Neural cell (in vitro differentiated cells): ENCODE measurements around the gene MCUR1. TPM values are rescaled to one million over a fixed set of nuclear protein-coding genes. Genes with fewer than 3 reads are reported as not detected.

Experiments
- H2AFZ ChIP-seq: fragments of 200-600, 300-800 bp; sonication (generic), shearing (Covaris generic); 2 replicates; pipeline ENCODE4 v1.6.0; 2014; ENCODE audit warnings: low read depth, mild to moderate bottlenecking, antibody characterized with exemption, low read length, moderate library complexity
- H3F3A ChIP-seq: fragments of 200-600 bp; shearing (Covaris generic); 2 replicates; pipeline ENCODE4 v1.6.1; 2016; ENCODE audit warnings: mild to moderate bottlenecking, moderate library complexity, mixed read lengths, antibody characterized with exemption, low read length; ENCODE audit not compliant: insufficient read depth, poor library complexity, severe bottlenecking
- H3K27ac ChIP-seq: fragments of 200-600, 300-800 bp; sonication (generic), shearing (Covaris generic); 2 replicates; pipeline ENCODE4 v1.5.1; 2014; ENCODE audit warnings: mild to moderate bottlenecking, low read length, moderate library complexity
- H3K27me3 ChIP-seq: fragments of 300-800, 200-600 bp; sonication (generic), shearing (Covaris generic); 2 replicates; pipeline ENCODE4 v1.6.0; 2014; ENCODE audit warnings: mild to moderate bottlenecking, low read depth, low read length, moderate library complexity; ENCODE audit not compliant: insufficient read depth
- H3K36me3 ChIP-seq: fragments of 300-800, 200-600 bp; sonication (generic), shearing (Covaris generic); 2 replicates; pipeline ENCODE4 v1.5.1; 2014; ENCODE audit warnings: mild to moderate bottlenecking, antibody characterized with exemption, low read length, moderate library complexity; ENCODE audit not compliant: insufficient read depth
- H3K4me2 ChIP-seq: fragments of 300-800, 200-600 bp; sonication (generic), shearing (Covaris generic); 2 replicates; pipeline ENCODE4 v1.6.0; 2014; ENCODE audit warnings: mild to moderate bottlenecking, low read length
- H3K4me3 ChIP-seq: fragments of 300-800, 200-600 bp; sonication (generic), shearing (Covaris generic); 2 replicates; pipeline ENCODE4 v1.5.1; 2014; ENCODE audit warnings: mild to moderate bottlenecking, low read length, moderate library complexity
- H3K79me2 ChIP-seq: fragments of 200-600 bp; shearing (Covaris generic); replicated peaks from 2 replicates; pipeline ENCODE4 v1.6.0; 2014; ENCODE audit warnings: mild to moderate bottlenecking, low read length, moderate library complexity; ENCODE audit not compliant: insufficient read depth
- H3K9ac ChIP-seq: fragments of 300-800, 200-600 bp; sonication (generic), shearing (Covaris generic); 2 replicates; pipeline ENCODE4 v1.6.1; 2016; ENCODE audit warnings: mild to moderate bottlenecking, low read length, mixed read lengths
- H3K9me2 ChIP-seq: fragments of 200-600 bp; shearing (Covaris generic); 2 replicates; pipeline ENCODE4 v1.6.1; 2016; ENCODE audit warnings: mild to moderate bottlenecking, low read length, mixed read lengths; ENCODE audit not compliant: insufficient read depth
- H3K9me3 ChIP-seq: fragments of 200-600, 300-800 bp; sonication (generic), shearing (Covaris generic); 2 replicates; pipeline ENCODE4 v1.6.1; 2016; ENCODE audit warnings: mild to moderate bottlenecking, mixed run types, low read length, moderate library complexity, mixed read lengths
- H4K20me1 ChIP-seq: fragments of 200-600 bp; shearing (Covaris generic); 2 replicates; pipeline ENCODE4 v1.6.1; 2016; ENCODE audit warnings: mild to moderate bottlenecking, mixed run types; ENCODE audit not compliant: insufficient read depth
- EP300 ChIP-seq: fragments of 450-650 bp; conservative IDR thresholded peaks from 2 replicates; pipeline ENCODE4 v1.6.1; 2014; ENCODE audit warnings: antibody characterized with exemption, mild to moderate bottlenecking, moderate library complexity; ENCODE audit not compliant: poor library complexity, severe bottlenecking
- EZH2 ChIP-seq: fragments of 200-600, 300-800 bp; shearing (Covaris generic), sonication (generic); IDR thresholded peaks from 2 replicates; pipeline ENCODE4 v1.6.1; 2014; ENCODE audit warnings: antibody characterized with exemption, low read length, borderline replicate concordance, mild to moderate bottlenecking; ENCODE audit not compliant: insufficient read depth, poor library complexity, severe bottlenecking
- MXI1 ChIP-seq: fragments of 450-650 bp; conservative IDR thresholded peaks from 2 replicates; pipeline ENCODE4 v1.6.1; 2014; ENCODE audit warnings: antibody characterized with exemption, mild to moderate bottlenecking; ENCODE audit not compliant: poor library complexity, severe bottlenecking
- POLR2AphosphoS5 ChIP-seq: IDR thresholded peaks from 2 replicates; pipeline ENCODE4 v1.6.1; 2012
- RAD21 ChIP-seq: fragments of 450-650 bp; conservative IDR thresholded peaks from 2 replicates; pipeline ENCODE4 v1.6.1; 2014; ENCODE audit warnings: antibody characterized with exemption, mild to moderate bottlenecking, moderate library complexity
- SMC3 ChIP-seq: fragments of 450-650 bp; conservative IDR thresholded peaks from 2 replicates; pipeline ENCODE4 v1.6.1; 2014; ENCODE audit warnings: antibody characterized with exemption, mild to moderate bottlenecking, moderate library complexity; ENCODE audit not compliant: poor library complexity
- TAF1 ChIP-seq: IDR thresholded peaks from 2 replicates; pipeline ENCODE4 v1.6.1; 2012; ENCODE audit warnings: low read depth
- polyA plus RNA-seq: library from polyadenylated mRNA; depleted of rRNA; stranded (reverse); fragments of >200 nt; gene quantifications from 2 replicates; pipeline ENCODE4 v1.2.3, GENCODE V29; 2014
- TF ChIP-seq, protein P1 (sequence below): IDR thresholded peaks from 2 replicates; pipeline ENCODE4 v1.6.1; 2012; ENCODE audit warnings: borderline replicate concordance
- TF ChIP-seq, protein P2 (sequence below): fragments of 450-650 bp; IDR thresholded peaks from 2 replicates; pipeline ENCODE4 v1.5.1; 2014; ENCODE audit warnings: antibody characterized with exemption, mild to moderate bottlenecking, moderate library complexity; ENCODE audit not compliant: poor library complexity, severe bottlenecking

The MCUR1 gene
- polyA plus RNA-seq, 1 donor from 2014 or later = 10.0 TPM

GRCh38 chr6:13803581-13803980 lies 10.8 kb downstream of the MCUR1 start:
- H2AFZ ChIP-seq = no peak overlapping the region
- no peaks in the 10 kb centered on the region for H4K20me1 ChIP-seq
- TF ChIP-seq SMC3 = no peak
- no peak for TF ChIP-seq RAD21
- no peak for TF ChIP-seq EZH2
- TF ChIP-seq EP300 = no peak
- no peak for TF ChIP-seq MXI1
- no peak for TF ChIP-seq TAF1
- TF ChIP-seq, protein P1, sequence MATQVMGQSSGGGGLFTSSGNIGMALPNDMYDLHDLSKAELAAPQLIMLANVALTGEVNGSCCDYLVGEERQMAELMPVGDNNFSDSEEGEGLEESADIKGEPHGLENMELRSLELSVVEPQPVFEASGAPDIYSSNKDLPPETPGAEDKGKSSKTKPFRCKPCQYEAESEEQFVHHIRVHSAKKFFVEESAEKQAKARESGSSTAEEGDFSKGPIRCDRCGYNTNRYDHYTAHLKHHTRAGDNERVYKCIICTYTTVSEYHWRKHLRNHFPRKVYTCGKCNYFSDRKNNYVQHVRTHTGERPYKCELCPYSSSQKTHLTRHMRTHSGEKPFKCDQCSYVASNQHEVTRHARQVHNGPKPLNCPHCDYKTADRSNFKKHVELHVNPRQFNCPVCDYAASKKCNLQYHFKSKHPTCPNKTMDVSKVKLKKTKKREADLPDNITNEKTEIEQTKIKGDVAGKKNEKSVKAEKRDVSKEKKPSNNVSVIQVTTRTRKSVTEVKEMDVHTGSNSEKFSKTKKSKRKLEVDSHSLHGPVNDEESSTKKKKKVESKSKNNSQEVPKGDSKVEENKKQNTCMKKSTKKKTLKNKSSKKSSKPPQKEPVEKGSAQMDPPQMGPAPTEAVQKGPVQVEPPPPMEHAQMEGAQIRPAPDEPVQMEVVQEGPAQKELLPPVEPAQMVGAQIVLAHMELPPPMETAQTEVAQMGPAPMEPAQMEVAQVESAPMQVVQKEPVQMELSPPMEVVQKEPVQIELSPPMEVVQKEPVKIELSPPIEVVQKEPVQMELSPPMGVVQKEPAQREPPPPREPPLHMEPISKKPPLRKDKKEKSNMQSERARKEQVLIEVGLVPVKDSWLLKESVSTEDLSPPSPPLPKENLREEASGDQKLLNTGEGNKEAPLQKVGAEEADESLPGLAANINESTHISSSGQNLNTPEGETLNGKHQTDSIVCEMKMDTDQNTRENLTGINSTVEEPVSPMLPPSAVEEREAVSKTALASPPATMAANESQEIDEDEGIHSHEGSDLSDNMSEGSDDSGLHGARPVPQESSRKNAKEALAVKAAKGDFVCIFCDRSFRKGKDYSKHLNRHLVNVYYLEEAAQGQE = no peak
- TF ChIP-seq POLR2AphosphoS5 = no peak
- TF ChIP-seq, protein P2, sequence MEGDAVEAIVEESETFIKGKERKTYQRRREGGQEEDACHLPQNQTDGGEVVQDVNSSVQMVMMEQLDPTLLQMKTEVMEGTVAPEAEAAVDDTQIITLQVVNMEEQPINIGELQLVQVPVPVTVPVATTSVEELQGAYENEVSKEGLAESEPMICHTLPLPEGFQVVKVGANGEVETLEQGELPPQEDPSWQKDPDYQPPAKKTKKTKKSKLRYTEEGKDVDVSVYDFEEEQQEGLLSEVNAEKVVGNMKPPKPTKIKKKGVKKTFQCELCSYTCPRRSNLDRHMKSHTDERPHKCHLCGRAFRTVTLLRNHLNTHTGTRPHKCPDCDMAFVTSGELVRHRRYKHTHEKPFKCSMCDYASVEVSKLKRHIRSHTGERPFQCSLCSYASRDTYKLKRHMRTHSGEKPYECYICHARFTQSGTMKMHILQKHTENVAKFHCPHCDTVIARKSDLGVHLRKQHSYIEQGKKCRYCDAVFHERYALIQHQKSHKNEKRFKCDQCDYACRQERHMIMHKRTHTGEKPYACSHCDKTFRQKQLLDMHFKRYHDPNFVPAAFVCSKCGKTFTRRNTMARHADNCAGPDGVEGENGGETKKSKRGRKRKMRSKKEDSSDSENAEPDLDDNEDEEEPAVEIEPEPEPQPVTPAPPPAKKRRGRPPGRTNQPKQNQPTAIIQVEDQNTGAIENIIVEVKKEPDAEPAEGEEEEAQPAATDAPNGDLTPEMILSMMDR = no peak
- H3K27ac ChIP-seq = no peak overlapping the region
- no peaks in the 10 kb centered on the region for H3K79me2 ChIP-seq
- no peak overlapping the region for H3K4me2 ChIP-seq
- no peaks in the 10 kb centered on the region for H3K9me3 ChIP-seq
- H3K9me2 ChIP-seq = no peaks in the 10 kb centered on the region
- H3K27me3 ChIP-seq = no peaks in the 10 kb centered on the region
- H3F3A ChIP-seq = no peaks in the 10 kb centered on the region
- no peak overlapping the region for H3K9ac ChIP-seq
- H3K4me3 ChIP-seq = no peak overlapping the region
- H3K36me3 ChIP-seq = no peaks in the 10 kb centered on the region

DNA sequence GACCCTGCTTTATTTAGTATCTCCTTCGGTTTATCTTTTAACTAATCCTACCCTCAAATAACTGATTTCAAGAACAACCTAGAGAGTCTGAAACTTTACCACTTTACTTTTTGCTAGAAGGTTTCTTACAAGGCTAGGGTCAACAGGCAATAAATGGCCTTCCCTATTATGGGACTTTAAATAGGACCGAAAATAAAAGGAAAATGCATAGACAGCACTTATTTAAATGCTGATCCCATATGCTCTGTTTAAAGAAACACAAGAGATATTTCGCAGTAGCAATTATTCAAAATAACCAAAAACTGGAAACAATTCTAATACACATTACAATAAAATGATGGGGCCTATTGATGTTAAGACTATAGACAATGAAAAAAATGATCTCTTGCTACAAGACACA lies 13.7 kb downstream of the MCUR1 start:
- no peak overlapping the region for H3K27ac ChIP-seq
- no peaks in the 10 kb centered on the region for H3K27me3 ChIP-seq
- no peaks in the 10 kb centered on the region for H3K79me2 ChIP-seq
- no peak overlapping the region for H3K4me2 ChIP-seq
- H3K9ac ChIP-seq = no peak overlapping the region
- H4K20me1 ChIP-seq = no peaks in the 10 kb centered on the region
- no peaks in the 10 kb centered on the region for H3F3A ChIP-seq
- no peak overlapping the region for H2AFZ ChIP-seq
- TF ChIP-seq, protein P2 = no peak
- TF ChIP-seq RAD21 (no peak), EP300 (no peak), POLR2AphosphoS5 (no peak), SMC3 (no peak), TAF1 (no peak), EZH2 (no peak), MXI1 (no peak)
- TF ChIP-seq, protein P1 = no peak
- no peaks in the 10 kb centered on the region for H3K9me3 ChIP-seq
- H3K36me3 ChIP-seq = no peaks in the 10 kb centered on the region
- H3K4me3 ChIP-seq = no peak overlapping the region
- H3K9me2 ChIP-seq = no peaks in the 10 kb centered on the region
